ENCODE measurements around the gene BUB3.

BUB3 gene

DNA sequence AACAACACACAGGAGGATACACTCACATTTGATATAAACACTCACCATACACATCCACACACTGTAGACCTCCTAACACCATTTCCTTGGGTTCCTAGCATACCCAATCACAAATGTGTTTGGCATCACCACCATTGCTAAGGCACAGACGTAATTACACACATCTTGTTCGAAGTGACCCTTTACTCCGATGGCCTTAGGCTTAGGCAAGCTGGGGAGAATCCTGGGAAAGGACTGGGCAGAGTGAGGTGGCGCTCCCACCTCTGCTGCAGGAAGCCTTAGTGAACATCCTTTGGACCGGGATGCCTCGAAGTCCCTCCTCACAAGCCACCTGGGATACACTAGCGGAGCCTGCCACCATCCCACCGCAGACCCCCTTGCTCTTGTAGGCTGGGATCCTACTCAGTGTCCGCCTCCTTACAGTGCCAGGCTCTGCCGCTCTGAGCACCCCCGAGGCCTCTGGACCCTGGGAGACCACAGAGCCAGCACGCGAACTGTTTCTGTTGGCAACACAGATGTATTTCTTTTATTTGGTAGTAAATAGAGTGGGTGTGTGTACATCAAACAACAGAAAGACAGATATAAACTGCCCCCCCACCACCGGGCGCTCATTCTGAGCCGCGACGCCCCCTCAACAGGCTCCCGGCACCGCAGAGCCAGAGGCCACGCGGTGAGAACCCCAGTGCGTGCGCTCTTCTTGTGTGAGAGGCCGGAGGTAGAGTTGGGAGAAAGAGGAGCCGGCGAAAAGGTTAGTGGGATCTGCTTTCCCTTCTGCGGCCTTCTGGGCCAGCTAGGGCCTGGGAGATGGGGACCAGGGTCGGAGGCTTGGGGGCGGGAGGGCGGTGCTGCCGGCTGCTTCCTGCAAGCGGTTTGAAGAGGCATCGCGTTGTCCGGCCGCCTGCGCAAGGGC, 12.2 kb upstream of the BUB3 start:
- no peak for DNase-seq

DNA sequence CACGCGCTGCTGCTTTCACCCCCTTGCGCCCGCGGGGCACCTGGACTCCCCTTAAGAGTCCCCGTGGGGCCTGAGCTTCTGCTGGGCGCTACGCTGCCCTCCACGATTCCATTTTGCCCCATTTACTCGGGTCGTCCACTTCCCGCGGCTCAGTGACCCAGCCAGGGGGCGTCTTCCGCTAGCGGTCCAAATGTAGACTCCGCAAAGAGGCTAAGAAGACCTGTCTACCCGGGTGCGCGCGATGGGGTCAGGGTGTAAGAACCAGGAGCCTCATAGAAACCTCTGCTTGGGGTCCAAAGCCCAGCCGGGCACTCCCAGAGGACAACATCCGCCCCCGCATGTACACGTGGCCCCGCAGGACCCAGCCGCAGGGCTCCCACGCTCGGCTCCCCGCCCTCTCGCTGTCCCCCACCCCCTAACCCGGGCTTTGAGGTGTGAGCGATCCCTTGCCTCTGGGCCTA, 11.5 kb upstream of the BUB3 start:
- DNase-seq, result no peak

DNA sequence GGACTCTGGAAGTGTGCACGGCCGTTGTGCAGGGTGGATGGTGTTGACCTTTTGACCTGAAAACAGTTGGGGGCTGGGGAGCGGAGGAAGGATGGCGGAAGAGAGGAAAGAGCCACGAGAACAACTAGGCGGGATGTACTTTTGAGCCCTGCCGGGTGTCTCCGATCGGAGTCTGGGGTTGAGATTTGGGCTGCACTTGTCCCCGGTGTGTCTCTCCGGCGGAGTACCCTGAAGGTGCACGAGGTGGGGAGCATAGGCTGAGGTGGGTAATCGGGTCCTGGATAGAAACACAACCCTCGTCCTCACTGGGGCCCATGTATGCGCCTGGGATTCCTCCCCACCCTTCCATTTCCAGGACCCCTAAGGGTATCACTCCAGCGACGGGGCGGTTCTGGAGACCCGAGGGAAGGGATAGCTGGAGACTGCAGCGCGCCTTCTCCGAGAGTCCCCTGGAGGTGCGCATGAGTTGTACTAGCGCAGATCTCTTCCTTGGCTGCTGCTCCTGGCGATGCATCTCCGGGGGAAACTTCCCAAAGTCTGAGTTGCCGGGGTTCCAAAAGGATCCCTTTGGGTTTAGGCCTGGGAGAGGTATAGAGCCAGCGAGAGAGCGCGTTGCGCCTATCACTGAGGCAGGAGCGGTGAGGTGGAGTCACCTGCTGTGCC, 10.9 kb upstream of the BUB3 start:
- DNase-seq, result no peak

DNA sequence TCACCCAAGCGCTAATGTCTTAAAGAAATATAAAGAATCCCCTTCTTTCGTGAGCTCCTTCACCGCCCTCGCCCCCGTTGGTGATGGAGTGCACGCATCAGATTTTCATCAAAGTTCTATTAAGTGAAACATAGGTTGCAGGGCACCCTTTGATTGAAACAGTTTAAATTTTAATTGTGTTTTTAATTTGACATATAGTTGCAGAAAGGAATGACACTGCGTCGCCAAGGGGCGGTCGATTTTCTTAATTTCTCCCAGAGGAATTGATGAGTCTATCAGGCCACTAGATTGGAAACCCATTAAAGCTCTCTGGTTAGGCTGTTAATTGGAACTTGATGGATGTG, 10.4 kb upstream of the BUB3 start:
- DNase-seq, result no peak

DNA sequence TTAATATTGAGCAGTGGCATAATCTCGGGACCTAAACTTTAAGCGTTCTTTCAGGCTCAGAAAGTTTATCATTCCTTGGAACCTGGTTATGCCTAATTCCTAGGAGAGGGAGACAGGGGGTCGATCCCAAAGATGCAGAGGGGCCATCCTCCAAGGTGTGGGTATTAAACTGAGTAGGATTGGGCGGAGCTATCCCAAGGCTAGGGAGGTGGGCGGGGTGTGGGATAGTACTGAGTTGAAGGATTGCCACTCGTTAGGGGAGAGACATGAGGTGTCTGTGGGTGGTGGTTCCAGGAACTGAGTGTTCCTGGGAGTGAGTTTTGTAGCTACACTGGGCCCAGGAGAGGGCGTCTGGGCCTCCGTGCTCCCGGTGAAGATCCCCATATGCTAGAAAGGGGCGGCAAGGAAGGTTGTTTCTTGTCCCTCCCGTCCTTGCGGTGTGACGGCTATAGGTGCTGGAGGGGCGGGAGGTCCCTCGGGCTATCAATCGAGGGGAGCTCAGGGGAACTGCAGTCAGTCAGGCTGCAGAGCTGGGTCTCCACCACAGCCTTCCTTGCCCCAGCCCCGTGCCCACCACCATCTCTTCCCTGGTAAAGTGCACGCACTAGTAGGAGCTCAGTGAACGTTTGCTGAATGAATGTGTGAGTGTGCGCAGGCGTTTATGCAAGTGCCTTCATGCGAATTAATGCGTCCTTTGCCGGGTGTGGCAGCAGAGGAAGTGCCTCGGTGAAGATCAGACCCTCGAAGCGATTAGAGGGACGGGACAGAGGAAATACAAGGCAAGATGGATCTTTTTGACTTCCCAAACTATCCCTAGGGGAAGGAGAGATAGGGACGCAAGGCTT, 9.3 kb upstream of the BUB3 start:
- no peak for DNase-seq

DNA sequence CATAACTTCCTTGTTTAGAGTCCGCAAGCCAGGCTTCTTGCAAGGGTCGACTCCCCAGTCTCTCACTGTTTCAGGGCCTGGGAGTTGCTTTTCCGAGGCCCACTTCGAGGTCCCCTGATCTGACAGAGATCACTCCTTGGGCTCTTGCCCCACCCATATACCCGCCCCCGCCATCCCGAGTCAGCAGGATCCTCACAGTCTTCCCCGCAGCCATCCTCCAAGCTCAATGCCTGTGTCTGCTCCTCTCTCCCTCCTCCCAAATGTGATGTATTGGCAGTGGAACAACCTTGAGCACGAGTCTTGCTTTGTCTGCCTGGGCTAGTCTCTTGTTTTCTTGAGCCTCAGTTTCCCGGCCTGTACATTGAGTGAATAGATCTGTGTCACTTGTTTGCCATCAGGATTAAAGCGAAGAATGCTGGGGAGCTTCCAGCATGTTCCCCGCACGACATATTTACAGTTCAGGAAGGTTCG, 8.6 kb upstream of the BUB3 start:
- no peak for DNase-seq

DNA sequence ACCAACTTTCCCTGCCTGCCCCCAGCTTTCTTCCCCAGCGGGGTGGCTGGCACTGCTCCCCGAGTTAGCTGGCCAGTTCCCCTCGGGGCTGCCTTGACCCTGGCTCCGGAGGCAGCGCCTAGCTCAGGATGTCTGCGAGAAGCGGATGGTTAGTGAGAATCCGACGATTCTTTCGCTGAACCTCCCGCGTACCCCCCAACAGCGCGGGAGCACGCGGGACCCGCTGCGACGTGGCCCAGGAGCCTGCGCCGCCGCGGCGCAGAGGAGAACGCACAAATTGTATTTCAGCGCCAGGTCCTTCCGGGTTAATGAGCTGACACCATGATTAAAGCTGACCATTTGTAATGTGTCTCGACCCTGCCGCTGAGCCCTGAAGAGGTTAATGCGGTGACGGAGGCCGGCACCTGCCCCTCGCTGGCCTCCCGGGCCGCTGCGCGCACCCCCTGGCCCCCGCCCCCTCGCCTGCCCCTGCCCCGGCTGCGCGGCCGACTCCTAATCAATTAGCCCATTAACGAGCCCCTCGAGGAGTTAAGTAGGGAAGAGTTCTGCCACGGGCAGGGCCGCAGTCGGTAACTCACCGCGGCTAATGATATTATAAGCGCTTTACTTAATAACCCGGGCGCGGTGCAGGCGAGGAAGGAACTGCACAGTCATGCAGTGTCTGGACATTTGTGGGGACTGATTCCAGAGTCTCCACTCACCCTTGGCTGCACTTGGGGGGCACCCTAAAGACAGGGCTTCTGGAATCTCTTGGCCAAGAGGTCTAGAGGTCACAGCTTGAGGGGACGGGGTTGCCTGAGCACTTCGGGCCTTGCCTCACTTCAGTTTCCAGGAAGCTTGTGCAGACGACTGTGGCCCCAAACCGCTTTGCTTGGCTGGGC, 7.9 kb upstream of the BUB3 start:
- no peak for DNase-seq

DNA sequence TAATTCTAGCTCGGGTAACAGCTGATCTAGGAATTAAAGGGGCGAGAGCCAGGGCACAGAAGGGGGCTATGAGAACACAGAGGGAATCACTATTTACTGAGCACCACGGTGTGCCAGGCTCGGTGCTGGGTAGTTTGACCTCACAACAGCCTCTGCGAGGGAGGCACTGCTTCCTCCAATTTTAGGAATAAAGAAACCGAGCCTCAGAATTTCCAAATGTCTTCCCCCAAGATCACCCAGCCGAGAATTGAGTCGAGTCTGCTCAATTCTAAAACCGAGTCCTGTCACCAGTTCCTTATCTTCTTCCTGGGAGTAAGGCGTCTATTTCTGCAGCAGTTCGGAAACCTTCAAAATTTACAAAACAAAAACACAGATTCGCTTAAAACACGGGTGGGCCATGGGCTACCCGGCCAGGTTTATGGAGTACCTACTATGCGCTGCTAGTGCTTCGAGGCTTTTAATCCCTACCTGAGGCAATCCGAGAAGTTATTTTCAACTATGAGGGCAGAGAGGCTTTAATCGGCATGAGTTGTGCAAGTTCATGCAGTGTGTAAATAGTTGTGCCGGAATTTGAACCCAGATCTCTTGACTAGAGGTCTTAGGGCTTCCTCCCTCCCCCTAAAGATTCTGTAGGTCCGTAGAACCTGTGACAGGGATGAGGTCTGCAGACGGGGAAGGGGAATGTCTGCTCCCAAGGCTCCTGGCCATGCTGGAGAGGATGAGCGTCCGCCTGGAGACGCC, 7.1 kb upstream of the BUB3 start:
- no peak for DNase-seq

DNA sequence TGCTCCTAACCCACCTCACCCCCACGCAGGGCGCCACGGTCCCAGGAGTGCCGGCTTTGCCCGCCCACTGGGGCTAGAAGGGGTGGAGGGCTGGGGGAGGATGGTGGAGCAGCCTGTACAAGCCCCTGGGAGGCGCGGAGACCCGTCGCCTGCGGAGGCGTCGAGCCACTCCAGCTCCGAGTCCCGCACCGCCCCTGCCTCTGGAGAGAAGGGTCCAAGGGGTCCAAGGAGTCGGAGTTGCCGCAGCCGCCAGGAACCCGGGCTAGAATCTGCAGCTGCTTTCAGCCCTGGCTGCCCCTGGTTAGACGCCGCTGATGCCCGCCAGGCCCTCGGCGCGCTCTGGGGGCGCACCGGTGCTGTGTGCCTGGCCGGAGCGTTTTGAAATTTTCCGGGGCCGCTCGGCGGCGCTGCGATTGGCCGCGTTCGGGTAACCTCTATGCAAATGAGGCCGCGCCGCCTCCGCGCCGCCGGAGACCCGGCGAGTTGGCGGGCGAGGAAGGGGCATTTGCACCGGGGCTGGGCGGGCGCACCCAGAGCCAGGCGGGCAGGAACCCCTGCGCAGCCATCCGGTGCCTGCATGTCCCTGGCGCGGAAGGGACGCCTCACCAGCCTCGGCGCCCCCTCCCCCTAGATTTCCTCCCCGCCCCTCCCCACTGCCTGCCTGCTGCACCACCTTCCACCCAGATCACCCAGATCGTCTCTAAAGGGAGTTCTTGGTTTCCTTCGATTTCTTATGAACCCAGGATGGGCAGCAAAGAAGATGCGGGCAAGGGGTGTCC, 6.4 kb upstream of the BUB3 start, which contains the start of gene HMX2:
Gene HMX2, plus strand, starts transcription at position 502 of the 779 bp plus-strand sequence. Its CDS starts 243 bp downstream, at position 745.
- DNase-seq, result no peak

DNA sequence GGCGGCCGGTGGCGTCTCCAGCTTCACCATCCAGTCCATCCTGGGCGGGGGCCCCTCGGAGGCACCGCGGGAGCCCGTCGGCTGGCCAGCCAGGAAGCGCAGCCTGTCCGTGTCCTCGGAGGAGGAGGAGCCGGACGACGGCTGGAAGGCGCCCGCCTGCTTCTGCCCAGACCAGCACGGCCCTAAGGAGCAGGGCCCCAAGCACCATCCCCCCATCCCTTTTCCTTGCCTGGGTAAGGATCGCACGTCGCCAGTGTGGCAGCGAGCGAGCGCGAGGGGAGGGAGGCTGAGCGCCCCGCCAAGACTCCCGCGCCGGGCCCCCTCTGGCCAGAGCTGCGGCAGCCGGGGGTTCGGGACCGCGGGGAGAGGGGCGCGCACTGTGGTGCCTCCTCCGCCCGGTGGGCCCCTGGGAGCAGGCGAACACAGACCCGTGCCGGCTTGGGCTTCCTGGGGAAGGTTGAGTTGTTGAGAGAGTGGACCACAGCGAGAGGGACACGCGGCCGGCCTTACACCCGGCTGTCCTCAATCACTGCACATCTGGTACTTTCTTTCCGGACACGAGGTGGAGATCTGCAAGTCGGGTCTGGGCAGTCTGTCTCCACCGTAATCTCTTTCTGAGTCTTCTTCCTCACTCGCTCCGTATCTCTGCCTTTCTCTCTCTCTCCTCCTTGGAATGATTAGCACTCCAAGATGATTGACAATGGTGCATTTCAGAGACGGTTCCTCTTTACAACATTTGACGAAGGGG, 5.6 kb upstream of the BUB3 start:
- no peak for DNase-seq

DNA sequence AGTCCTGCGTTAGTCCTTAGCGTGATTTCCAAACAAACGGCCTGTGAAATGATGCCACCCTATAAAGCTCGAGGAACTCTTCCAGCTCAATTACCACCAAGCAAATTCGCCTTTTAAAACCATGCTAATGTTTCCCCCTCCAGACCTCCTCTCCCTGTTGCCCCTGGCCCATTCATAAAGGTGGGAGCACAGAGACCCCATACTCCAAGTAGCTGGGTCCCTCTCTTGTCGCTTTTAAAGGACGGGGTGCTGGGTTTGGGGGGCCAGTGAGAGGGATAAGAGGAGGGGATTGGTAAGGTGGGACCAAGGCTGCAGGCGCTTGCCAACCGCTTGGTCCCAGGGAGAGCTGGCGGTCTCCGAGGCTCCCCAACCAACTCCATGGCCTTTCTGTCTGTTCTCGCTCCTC, 5.0 kb upstream of the BUB3 start:
- DNase-seq, result no peak

DNA sequence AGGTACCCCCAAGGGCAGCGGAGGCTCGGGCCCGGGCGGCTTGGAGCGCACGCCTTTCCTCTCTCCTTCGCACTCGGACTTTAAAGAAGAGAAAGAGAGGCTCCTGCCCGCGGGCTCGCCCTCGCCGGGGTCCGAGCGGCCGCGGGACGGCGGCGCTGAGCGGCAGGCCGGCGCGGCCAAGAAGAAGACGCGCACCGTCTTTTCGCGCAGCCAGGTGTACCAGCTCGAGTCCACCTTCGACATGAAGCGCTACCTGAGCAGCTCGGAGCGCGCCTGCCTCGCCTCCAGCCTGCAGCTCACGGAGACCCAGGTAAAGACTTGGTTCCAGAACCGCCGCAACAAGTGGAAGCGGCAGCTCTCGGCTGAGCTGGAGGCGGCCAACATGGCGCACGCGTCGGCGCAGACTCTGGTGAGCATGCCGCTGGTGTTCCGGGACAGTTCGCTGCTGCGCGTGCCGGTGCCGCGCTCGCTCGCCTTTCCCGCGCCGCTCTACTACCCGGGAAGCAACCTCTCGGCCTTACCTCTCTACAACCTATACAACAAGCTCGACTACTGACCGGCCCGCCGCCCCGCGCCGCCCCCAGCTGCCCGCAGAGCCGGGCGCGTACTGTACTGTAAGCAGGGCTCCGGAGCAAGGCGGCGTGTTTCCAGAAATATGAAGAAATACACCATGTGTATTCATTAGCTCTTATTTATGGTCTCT, 4.5 kb upstream of the BUB3 start:
- DNase-seq, result no peak

DNA sequence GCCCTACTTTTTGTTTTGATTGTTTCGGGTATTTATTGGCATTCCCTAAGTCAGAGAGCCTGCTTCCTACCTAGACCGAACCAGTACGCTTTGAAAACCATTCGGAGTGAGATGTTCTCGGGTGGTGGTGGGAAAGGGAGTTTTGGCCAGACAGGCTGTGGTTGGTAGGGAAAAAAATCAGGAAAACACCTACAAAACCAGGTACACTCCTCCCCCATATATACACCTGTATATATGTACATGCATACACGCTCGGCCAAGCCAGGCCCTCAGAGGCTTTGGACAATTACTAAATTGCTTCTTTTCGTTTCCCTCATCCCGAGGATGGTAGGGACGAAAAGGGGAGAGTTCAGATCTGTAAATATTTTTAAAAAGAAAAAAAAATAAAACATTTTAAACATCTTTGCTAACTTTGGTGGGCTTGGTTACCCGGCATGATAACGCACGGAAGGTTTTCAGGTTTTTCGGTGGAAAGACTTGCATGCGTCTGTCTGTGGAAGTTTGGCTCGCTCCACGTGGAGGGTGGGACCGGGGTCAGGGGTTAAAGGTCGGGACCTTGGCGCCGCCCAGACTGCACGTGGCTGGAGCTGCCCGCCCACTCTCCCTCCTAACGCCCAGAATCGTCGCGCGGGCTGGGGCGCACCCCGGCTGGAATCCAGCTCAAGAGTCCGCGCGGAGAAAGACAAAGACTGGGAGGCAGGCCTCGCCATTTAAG, 3.8 kb upstream of the BUB3 start:
- no peak for DNase-seq

DNA sequence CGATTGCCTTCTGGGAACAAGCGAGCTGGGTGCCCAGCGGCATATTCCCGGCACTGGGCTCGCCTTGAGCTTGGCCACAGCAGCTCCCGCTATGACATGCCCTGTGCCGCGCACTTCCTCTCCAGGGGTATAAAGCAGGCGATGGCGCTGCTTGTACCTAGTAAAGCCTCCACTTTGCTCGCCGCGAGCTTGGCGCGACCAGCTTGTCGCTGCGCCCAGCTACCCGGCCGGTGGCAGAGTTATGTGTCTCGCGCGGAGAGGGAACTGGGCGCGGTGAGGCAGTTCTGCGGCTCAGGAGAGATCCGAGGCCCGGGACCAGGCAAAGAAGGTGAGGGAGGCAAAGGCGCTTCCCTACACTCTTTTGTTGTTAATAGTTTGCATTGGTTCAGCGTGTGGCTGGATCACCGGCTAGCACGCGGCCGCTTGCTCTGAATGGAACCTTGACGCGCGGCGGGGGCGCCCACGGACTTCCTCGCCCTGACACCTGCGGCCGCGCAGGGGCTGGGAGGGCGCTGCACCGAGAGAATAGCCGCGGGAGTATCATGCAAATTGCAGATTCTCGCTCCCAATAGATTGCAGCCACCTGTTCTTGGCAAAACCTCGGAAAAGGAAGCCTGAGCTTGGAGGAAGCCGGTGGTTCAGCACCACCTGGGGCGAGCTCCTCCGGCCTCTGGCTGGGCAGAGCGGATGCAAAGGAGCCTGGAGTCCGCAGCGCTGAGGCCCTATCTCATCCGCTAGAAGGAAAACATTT, 3.0 kb upstream of the BUB3 start:
- no peak for DNase-seq

DNA sequence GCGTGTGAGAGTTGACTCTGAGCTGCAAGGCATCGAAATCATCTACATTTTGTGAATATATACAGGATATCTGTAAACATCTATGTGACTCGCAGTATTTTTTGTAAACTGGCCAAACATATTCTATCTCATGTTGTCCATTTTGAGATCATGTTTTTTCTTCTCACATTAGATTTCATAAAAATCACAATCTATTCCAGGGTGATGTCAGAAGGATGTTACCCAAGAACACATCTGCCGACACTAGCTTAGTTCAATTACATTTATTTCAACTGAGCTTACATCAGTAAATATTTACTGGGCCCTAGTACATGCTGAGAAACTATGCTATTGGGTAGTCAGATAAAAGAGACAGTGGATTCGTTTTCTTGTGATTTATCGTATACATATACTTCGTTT, 2.5 kb upstream of the BUB3 start:
- no peak for DNase-seq

DNA sequence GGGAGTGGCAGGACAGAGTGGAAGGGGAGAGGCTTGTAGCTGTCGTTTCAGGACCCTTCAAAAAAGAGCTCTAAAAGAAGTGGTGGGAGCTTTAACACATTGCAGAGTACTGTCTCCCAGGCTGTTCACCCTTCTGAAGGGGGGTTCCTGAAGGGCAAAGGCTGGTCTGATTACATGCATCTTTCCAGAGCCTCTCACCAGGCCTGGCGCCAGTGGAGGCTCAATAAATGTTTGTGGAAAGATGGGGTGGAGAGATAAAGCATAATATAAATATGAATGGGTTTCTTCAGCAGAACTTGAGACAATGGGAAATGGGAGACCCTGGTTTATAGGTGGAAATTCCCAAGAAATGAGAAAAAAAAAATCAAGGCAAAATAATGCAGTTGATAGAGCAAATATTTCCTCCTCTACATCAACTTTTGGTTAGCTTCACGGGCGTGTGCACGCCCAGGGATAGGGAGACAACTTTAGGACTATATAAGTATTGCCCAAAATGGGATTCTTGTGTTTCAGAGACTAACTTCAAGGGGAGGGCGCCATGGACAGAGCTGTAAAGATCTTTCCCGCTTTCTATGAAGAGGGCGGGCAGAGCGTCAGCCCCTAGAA, 613 bp upstream of the BUB3 start:
- DNase-seq, result no peak

All from activated effector memory CD4-positive, alpha-beta T cell treated with Interleukin-2 at 50 U/mL for 16 hours (primary cell).